HCT116 (cell line): ENCODE results near the gene ITSN1.

Source experiments
- CEBPB ChIP-seq: IDR thresholded peaks from 2 replicates; pipeline ENCODE4 v1.6.1; 2012; ENCODE audit warnings: low read depth
- EZH2 ChIP-seq: fragments of 200-600 bp; sonication (generic); IDR thresholded peaks from 2 replicates; pipeline ENCODE4 v1.6.1; 2017; ENCODE audit warnings: antibody characterized with exemption, mixed run types
- FOSL1 ChIP-seq: IDR thresholded peaks from 2 replicates; pipeline ENCODE4 v1.6.1; 2012; ENCODE audit warnings: low read depth
- JUND ChIP-seq: IDR thresholded peaks from 2 replicates; pipeline ENCODE4 v1.6.1; 2012
- POLR2A ChIP-seq: IDR thresholded peaks from 2 replicates; pipeline ENCODE4 v1.7.0; 2011; ENCODE audit warnings: borderline replicate concordance; ENCODE audit not compliant: insufficient read depth, insufficient read length; ENCODE audit errors: extremely low read depth
- RAD21 ChIP-seq: IDR thresholded peaks from 2 replicates; pipeline ENCODE4 v1.6.1; 2012; ENCODE audit warnings: low read depth, mild to moderate bottlenecking
- SP1 ChIP-seq: IDR thresholded peaks from 2 replicates; pipeline ENCODE4 v1.6.1; 2012; ENCODE audit warnings: low read depth
- SRF ChIP-seq: IDR thresholded peaks from 2 replicates; pipeline ENCODE4 v1.6.1; 2012; ENCODE audit warnings: low read depth
- YY1 ChIP-seq: IDR thresholded peaks from 2 replicates; pipeline ENCODE4 v1.6.1; 2011; ENCODE audit warnings: low read length, low read depth, moderate library complexity, mild to moderate bottlenecking; ENCODE audit not compliant: insufficient replicate concordance; ENCODE audit errors: extremely low read depth
- ZNF274 ChIP-seq: fragments of 200-500 bp; sonication (Bioruptor generic); IDR thresholded peaks from 2 replicates; pipeline ENCODE4 v1.6.1; 2014; ENCODE audit warnings: mild to moderate bottlenecking, low read depth, low read length, inconsistent platforms
- TF ChIP-seq, protein P1 (sequence below), 3 experiments: fragments of 200-600 bp in 1 of 3; sonication (generic) in 1 of 3; IDR thresholded peaks in 2 of 3; conservative IDR thresholded peaks in 1 of 3; 2 replicates each; pipeline ENCODE4 v1.5.1; 2012 to 2017; ENCODE audit warnings: low read depth in 2 of 3, low read length in 2 of 3, antibody characterized with exemption in 1 of 3, borderline replicate concordance in 1 of 3, control low read depth in 1 of 3, mild to moderate bottlenecking in 1 of 3, mixed read lengths in 1 of 3, mixed run types in 1 of 3, moderate library complexity in 1 of 3; ENCODE audit not compliant: insufficient read depth in 1 of 3
- TF ChIP-seq, protein P2 (sequence below): IDR thresholded peaks from 2 replicates; pipeline ENCODE4 v1.6.1; 2012
- TF ChIP-seq, protein P3 (sequence below): IDR thresholded peaks from 2 replicates; pipeline ENCODE4 v1.6.1; 2012
- TF ChIP-seq, protein P4 (sequence below): IDR thresholded peaks from 2 replicates; pipeline ENCODE4 v1.6.1; 2012; ENCODE audit warnings: low read depth

DNA sequence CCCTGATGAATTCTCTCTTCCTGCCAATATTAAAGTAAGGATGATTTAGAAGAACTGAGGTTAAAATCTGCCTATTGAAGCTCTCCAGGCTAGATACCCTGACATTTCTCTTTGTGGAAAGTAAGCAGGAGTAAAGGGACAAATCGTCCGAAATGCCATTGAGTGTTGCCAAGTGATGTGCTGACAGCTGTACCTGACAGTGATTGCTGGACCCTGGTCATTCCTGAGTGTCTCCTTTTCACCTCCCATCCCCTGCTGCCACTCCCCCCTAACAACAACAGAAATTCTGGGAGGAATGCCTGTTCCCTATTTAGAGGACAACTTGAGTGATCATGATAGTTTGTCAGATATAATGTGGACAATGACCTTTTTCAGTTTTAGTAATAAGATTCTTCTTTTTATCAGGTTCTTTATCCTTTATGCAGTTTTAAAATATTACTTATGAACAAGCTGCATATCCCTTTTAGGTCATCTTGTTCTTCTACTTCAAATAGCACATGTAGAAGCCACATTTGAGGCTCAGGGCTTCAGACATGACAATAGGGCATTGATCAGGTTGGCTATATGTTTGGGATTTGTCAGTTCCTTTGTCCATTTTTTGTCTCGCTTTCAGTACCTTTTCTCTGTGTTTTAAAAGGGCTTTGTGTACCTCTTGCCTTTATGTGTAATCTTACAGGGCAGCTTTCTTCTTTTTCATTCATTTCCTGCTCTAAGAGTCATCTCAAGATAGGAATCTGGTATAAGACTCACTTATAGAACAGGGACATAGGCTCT, 56.0 kb downstream of the ITSN1 start:
- TF ChIP-seq ZNF274: no peak
- TF ChIP-seq, protein P1, sequence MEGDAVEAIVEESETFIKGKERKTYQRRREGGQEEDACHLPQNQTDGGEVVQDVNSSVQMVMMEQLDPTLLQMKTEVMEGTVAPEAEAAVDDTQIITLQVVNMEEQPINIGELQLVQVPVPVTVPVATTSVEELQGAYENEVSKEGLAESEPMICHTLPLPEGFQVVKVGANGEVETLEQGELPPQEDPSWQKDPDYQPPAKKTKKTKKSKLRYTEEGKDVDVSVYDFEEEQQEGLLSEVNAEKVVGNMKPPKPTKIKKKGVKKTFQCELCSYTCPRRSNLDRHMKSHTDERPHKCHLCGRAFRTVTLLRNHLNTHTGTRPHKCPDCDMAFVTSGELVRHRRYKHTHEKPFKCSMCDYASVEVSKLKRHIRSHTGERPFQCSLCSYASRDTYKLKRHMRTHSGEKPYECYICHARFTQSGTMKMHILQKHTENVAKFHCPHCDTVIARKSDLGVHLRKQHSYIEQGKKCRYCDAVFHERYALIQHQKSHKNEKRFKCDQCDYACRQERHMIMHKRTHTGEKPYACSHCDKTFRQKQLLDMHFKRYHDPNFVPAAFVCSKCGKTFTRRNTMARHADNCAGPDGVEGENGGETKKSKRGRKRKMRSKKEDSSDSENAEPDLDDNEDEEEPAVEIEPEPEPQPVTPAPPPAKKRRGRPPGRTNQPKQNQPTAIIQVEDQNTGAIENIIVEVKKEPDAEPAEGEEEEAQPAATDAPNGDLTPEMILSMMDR (IDR thresholded peaks at IDR 0.05 in 2 of 3, conservative IDR thresholded peaks at IDR 0.05 in 1 of 3; ENCODE audit: borderline replicate concordance in 1 of 3, insufficient read depth in 1 of 3, low read depth in 2 of 3, low read length in 2 of 3): no peak
- no peak for TF ChIP-seq YY1
- TF ChIP-seq EZH2: no peak
- TF ChIP-seq JUND: no peak
- TF ChIP-seq FOSL1: no peak
- TF ChIP-seq, protein P2, sequence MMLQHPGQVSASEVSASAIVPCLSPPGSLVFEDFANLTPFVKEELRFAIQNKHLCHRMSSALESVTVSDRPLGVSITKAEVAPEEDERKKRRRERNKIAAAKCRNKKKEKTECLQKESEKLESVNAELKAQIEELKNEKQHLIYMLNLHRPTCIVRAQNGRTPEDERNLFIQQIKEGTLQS: no peak
- TF ChIP-seq CEBPB: no peak
- no peak for TF ChIP-seq POLR2A
- no peak for TF ChIP-seq SP1
- TF ChIP-seq, protein P3, sequence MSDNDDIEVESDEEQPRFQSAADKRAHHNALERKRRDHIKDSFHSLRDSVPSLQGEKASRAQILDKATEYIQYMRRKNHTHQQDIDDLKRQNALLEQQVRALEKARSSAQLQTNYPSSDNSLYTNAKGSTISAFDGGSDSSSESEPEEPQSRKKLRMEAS: no peak
- TF ChIP-seq RAD21: no peak
- TF ChIP-seq SRF: no peak
- TF ChIP-seq, protein P4, sequence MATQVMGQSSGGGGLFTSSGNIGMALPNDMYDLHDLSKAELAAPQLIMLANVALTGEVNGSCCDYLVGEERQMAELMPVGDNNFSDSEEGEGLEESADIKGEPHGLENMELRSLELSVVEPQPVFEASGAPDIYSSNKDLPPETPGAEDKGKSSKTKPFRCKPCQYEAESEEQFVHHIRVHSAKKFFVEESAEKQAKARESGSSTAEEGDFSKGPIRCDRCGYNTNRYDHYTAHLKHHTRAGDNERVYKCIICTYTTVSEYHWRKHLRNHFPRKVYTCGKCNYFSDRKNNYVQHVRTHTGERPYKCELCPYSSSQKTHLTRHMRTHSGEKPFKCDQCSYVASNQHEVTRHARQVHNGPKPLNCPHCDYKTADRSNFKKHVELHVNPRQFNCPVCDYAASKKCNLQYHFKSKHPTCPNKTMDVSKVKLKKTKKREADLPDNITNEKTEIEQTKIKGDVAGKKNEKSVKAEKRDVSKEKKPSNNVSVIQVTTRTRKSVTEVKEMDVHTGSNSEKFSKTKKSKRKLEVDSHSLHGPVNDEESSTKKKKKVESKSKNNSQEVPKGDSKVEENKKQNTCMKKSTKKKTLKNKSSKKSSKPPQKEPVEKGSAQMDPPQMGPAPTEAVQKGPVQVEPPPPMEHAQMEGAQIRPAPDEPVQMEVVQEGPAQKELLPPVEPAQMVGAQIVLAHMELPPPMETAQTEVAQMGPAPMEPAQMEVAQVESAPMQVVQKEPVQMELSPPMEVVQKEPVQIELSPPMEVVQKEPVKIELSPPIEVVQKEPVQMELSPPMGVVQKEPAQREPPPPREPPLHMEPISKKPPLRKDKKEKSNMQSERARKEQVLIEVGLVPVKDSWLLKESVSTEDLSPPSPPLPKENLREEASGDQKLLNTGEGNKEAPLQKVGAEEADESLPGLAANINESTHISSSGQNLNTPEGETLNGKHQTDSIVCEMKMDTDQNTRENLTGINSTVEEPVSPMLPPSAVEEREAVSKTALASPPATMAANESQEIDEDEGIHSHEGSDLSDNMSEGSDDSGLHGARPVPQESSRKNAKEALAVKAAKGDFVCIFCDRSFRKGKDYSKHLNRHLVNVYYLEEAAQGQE: no peak
